Liver (tissue), 3 donors: Measurements from ENCODE around the gene SGO1.

Experiments used
- CTCF ChIP-seq: fragments of 150-350 bp; IDR thresholded peaks from 2 replicates; pipeline ENCODE4 v1.5.1; 2017; ENCODE audit warnings: improper control_type of control experiment, low read depth, low read length; ENCODE audit not compliant: missing input control
- EGR1 ChIP-seq, 2 donors: IDR thresholded peaks; 2 replicates each; pipeline ENCODE4 v1.6.1; 2016 to 2018; ENCODE audit warnings: antibody characterized with exemption in 2 of 2, low read depth in 2 of 2
- MAX ChIP-seq: IDR thresholded peaks from 2 replicates; pipeline ENCODE4 v1.6.1; 2016; ENCODE audit warnings: antibody characterized with exemption
- RAD21 ChIP-seq, 2 donors: IDR thresholded peaks; 2 replicates each; pipeline ENCODE4 v1.6.1; 2016; ENCODE audit warnings: antibody characterized with exemption in 2 of 2, mild to moderate bottlenecking in 2 of 2
- RXRA ChIP-seq, 2 donors: IDR thresholded peaks; 2 replicates each; pipeline ENCODE4 v1.6.1; 2017 to 2018; ENCODE audit warnings: antibody characterized with exemption in 2 of 2, mild to moderate bottlenecking in 1 of 2
- TAF1 ChIP-seq: conservative IDR thresholded peaks from 2 replicates; pipeline ENCODE4 v1.6.1; 2016; ENCODE audit warnings: antibody characterized with exemption, mild to moderate bottlenecking
- YY1 ChIP-seq: IDR thresholded peaks from 2 replicates; pipeline ENCODE4 v1.6.1; 2016; ENCODE audit warnings: antibody characterized with exemption, mild to moderate bottlenecking
- donor health status: healthy.
- donor health status: healthy.

GRCh38 chr3:20173844-20174410, 12.1 kb downstream of the SGO1 start:
- no peak for TF ChIP-seq CTCF
- no peak for TF ChIP-seq EGR1 (IDR thresholded peaks at IDR 0.05; ENCODE audit: low read depth in 2 of 2)
- no peak for TF ChIP-seq RAD21 (IDR thresholded peaks at IDR 0.05)
- no peak for TF ChIP-seq YY1
- no peak for TF ChIP-seq TAF1
- no peak for TF ChIP-seq RXRA (IDR thresholded peaks at IDR 0.05)
- no peak for TF ChIP-seq MAX
